ENCODE results near the gene PTPRM.
"Not testable (repeated sequence)": the region's sequence is repeated elsewhere in the genome, so short reads cannot be mapped to it uniquely, and the experiment has no call there.

PTPRM gene

DNA sequence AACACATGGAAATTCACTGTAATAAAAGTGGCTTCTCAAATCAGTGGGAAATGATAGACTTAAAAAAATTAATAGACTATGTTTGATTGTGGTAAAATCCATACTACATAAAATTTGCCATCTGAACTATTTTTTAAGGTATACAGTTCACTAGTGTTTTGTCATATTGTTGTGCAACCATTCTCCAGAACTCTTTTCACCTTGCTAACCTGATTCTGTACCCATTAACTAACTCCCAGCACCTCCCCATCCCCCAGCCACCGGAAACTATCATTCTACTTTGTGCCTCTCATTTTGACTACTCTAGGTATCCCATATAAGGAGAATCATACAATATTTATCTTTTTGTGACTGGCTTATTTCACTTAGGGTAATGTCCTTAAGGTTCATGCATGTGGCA lies 153.3 kb downstream of the PTPRM start:
- H3K27me3 Mint-ChIP-seq, result no peaks in the 10 kb centered on the region
- peaks cover 6% of the 10 kb centered on the region for H3K9me3 Mint-ChIP-seq
- no peak overlapping the region for H3K27ac Mint-ChIP-seq
- CTCF ChIA-PET, result no interaction called here
- no peaks in the 10 kb centered on the region for H3K4me1 Mint-ChIP-seq
- H3K36me3 Mint-ChIP-seq, result no peaks in the 10 kb centered on the region
- DNase-seq, result no peak
- no peak overlapping the region for H3K4me3 Mint-ChIP-seq

DNA sequence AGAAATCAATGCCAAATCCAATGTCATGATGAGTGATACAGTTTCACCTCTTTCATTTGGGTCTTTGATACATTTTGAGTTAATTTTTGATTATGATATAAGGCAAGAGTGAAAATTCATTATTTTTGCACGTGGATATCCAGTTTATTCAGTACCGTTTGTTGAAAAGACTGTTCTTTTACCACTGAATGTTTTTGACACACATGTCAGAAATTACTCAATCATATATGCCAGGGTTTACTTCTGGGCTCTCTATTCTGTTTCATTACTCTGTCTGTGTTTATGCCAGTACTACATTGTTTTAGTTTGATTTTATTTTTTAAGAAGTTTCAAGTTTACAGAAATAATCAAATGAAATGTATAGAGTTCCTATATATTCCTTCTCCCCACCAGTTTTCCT lies 154.4 kb downstream of the PTPRM start:
- DNase-seq, result no peak
- no peaks in the 10 kb centered on the region for H3K4me1 Mint-ChIP-seq
- H3K27me3 Mint-ChIP-seq, result no peaks in the 10 kb centered on the region
- H3K4me3 Mint-ChIP-seq, result no peak overlapping the region
- H3K9me3 Mint-ChIP-seq, result peaks cover 2% of the 10 kb centered on the region
- CTCF ChIA-PET, result no interaction called here
- H3K27ac Mint-ChIP-seq, result no peak overlapping the region
- H3K36me3 Mint-ChIP-seq, result no peaks in the 10 kb centered on the region

DNA sequence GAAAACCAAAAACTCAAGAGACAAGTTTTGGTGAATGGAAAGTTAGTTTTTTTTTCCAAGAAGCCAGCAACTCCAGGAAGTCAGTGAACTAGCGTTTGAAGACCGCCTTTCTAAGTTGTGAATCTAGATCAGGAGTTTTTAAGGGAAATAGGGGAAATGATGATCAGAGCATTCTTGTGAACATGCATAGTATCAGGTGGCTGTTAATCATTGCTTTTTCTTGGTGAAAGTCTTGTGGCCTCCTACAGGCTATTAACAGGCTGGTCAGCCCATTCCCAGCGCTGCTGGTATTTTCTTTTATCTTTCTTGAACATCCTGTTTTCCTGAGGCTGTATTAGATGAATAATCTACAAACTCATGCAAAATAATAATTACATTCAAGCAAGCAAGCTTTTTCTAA lies 155.8 kb downstream of the PTPRM start:
- Mint-ChIP-seq H3K4me3 (no peak overlapping the region), H3K4me1 (no peaks in the 10 kb centered on the region), H3K27me3 (no peaks in the 10 kb centered on the region), H3K27ac (no peak overlapping the region), H3K9me3 (peaks cover 2% of the 10 kb centered on the region), H3K36me3 (no peaks in the 10 kb centered on the region)
- DNase-seq, result no peak
- CTCF ChIA-PET, result no interaction called here

DNA sequence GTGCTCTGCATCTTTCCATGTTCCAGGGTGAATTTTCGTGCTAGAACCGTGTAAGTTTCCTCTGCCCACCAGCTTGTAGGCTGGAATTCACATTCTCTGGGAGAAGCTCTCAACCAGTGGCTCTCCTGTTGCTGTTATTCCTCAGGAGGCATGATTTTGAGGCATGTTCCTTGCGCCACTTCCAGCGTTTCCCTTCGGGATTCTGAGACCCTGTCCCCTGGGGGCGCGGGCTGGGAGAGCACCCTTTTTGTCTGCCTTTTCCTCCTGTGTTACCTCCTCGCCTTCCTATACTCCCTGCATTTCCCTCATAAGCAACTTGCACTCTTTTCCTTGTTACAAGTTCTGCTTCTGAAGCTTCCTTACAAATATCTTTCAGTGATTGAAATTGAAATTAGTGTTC lies 156.4 kb downstream of the PTPRM start:
- Mint-ChIP-seq H3K4me1 (no peaks in the 10 kb centered on the region), H3K36me3 (no peaks in the 10 kb centered on the region), H3K27ac (no peak overlapping the region), H3K9me3 (peaks cover 2% of the 10 kb centered on the region), H3K27me3 (no peaks in the 10 kb centered on the region), H3K4me3 (no peak overlapping the region)
- CTCF ChIA-PET, result no interaction called here
- DNase-seq, result no peak

DNA sequence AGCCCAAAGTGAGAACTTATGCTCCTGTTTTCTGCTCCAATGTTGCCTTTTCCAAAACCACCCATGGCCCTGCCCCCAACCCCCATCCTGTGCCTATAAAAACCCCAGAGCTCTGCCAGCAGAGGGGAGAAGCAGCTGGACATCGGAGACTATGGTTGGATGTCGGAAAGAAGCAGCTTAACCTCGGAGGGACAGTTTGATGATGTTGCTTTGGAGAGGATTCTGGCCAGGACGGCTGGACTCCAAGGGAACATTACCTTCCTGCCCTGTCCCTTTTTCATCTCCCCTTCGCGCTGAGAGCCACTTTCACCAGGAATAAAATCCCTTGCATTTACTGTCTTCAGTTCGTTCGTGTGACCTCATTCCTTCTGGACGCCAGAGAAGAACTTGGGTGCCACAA lies 158.4 kb downstream of the PTPRM start:
- CTCF ChIA-PET, result no interaction called here
- no peak overlapping the region for H3K4me3 Mint-ChIP-seq
- no peak overlapping the region for H3K27ac Mint-ChIP-seq
- no peaks in the 10 kb centered on the region for H3K4me1 Mint-ChIP-seq
- peaks cover 2% of the 10 kb centered on the region for H3K9me3 Mint-ChIP-seq
- H3K27me3 Mint-ChIP-seq, result no peaks in the 10 kb centered on the region
- no peaks in the 10 kb centered on the region for H3K36me3 Mint-ChIP-seq
- no peak for DNase-seq

DNA sequence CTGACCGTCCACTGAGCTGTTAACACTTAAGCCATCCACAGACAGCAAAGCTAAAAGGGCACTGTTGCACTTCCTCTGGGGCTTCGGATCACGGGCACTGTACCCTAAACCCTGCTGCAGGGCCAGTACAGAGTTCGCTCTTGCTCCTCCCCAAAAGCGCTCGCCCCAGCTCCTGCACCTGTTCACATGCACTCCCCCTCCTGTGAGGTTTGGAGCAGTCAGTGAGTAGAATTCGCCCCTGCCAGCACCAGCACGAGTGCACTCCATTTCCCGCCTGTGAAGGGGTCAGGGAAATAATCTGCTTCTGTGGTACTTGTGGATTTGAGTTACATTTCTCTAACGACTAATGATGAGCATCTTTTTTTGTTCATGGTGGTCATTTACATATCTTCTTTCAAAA lies 158.8 kb downstream of the PTPRM start:
- peaks cover 2% of the 10 kb centered on the region for H3K9me3 Mint-ChIP-seq
- DNase-seq, result no peak
- H3K36me3 Mint-ChIP-seq, result no peaks in the 10 kb centered on the region
- H3K4me1 Mint-ChIP-seq, result no peaks in the 10 kb centered on the region
- H3K27ac Mint-ChIP-seq, result no peak overlapping the region
- H3K4me3 Mint-ChIP-seq, result no peak overlapping the region
- H3K27me3 Mint-ChIP-seq, result no peaks in the 10 kb centered on the region
- CTCF ChIA-PET, result no interaction called here

DNA sequence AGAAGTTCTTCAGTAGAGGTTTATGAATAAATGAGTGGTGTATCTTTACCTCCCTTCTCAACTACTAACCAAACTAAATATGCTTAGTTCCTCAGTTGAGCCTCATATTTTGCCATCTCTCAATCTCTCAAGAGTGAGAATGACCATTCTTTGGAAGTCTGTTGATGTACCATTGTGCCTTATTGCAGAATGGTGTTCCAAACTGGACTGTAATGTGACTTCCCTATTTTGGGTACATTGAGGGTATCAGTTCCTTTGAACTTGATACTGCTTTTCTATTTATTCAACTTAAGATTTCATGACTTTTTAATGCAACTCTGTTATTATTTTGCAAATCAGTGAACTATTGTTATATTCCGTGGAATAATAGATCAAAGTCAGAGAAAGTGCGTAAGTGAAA lies 159.4 kb downstream of the PTPRM start:
- no peak for DNase-seq
- Mint-ChIP-seq H3K9me3 (peaks cover 2% of the 10 kb centered on the region), H3K27me3 (no peaks in the 10 kb centered on the region), H3K27ac (no peak overlapping the region), H3K4me3 (no peak overlapping the region), H3K4me1 (no peaks in the 10 kb centered on the region), H3K36me3 (no peaks in the 10 kb centered on the region)
- CTCF ChIA-PET, result no interaction called here

DNA sequence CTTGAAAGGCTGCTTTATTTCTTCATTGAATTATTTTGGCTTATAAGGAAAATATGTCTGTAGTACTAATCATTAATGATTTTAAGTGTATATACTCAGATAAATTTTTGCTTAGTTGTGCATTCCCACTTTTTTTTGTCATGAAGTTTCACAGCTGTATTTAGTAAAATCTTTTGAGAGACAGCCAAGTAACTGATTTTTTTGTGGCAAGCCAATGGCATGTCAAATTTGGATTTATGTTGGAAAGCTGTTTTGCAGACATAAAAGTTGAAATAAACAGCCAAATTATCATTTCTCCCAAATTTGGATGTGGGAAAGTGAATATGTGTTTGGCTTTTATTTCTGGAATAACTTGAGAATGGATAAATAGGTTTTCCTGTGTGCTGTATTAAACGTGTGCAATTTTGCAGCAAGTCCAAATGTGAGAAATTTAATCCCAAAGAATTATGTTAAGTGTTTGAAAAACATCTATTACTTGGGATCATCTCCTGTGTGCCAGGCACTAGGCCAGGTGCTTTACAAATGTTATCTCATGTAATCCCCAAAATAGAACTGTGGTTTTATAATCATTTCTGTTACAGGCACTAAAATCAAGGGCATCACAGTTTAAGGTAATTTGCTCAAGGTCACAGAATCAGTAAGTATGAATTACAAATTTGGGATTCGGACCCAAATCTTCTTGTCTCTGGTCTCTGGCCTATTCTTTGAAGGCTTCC lies 160.4 kb downstream of the PTPRM start:
- peaks cover 2% of the 10 kb centered on the region for H3K9me3 Mint-ChIP-seq
- H3K4me1 Mint-ChIP-seq, result no peaks in the 10 kb centered on the region
- no peak overlapping the region for H3K4me3 Mint-ChIP-seq
- CTCF ChIA-PET, result no interaction called here
- DNase-seq, result no peak
- H3K27ac Mint-ChIP-seq, result no peak overlapping the region
- H3K36me3 Mint-ChIP-seq, result no peaks in the 10 kb centered on the region
- no peaks in the 10 kb centered on the region for H3K27me3 Mint-ChIP-seq

DNA sequence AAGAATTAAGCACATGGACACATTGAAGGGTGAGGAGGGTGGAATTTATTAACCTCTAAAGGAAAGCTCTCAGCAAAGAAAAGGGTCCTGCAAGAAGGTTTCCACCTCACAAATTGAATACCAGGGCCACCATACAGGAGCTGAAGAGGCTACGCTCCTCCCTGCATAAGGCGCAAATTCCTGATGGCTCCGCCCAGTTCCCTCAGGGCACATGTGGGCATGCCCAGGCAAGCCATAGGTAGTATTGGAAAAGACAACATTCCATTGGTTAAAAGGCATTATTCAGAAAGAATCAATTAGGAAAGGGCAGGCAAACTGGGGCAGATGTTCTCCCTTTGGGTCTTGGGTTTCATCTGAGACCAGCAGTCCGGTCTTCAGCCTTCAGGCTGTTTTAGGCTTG lies 161.2 kb downstream of the PTPRM start:
- Mint-ChIP-seq H3K36me3 (no peaks in the 10 kb centered on the region), H3K27ac (no peak overlapping the region), H3K27me3 (no peaks in the 10 kb centered on the region), H3K4me3 (no peak overlapping the region), H3K9me3 (peaks cover 3% of the 10 kb centered on the region), H3K4me1 (no peaks in the 10 kb centered on the region)
- DNase-seq, result no peak
- CTCF ChIA-PET, result interaction anchor here (0.6 kb wide), 1 partner anchor 277 kb away, joined by 3 read pairs; no protein-coding TSS in a partner anchor

DNA sequence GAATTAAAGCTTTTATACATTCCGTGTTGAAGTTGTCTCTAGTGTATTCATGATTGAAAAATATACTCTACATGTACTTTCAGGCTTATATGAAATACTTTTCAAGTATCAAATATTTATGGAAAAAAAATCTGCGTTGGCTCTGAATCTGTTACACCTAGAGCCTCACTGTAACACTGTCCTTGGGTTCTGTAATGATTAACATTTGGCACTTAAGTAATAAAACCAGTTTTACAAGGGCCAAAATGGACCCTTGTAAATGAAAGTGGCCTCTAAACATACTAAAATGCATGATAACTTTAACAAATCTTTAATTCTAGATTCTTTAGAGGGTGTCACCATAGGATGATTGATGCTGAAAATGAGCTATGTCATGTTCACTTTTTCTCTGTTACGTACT lies 162.8 kb downstream of the PTPRM start:
- no peaks in the 10 kb centered on the region for H3K27me3 Mint-ChIP-seq
- CTCF ChIA-PET, result no interaction called here
- DNase-seq, result no peak

DNA sequence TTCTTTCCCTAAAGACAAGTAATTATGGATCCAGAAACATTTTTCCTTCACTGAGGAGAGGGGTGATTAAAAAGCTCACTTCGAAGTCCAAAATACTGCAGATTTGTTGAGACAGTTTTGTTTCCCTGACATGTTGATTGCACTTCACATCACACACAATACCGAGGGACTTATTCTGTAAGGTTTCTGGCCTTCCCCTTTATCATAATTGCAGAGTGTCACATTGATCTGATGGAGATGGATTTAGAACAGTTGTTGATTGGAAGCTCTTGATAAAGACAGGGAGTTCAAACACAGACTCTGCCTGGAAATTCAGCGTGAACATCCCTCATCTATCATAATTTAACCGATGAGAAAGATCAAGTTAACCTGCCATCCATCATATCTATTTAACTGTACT lies 163.6 kb downstream of the PTPRM start:
- H3K9me3 Mint-ChIP-seq, result peaks cover 1% of the 10 kb centered on the region
- no peak overlapping the region for H3K27ac Mint-ChIP-seq
- H3K27me3 Mint-ChIP-seq, result no peaks in the 10 kb centered on the region
- DNase-seq, result no peak
- H3K4me3 Mint-ChIP-seq, result no peak overlapping the region
- H3K4me1 Mint-ChIP-seq, result no peaks in the 10 kb centered on the region
- H3K36me3 Mint-ChIP-seq, result no peaks in the 10 kb centered on the region
- CTCF ChIA-PET, result no interaction called here

More for the DNA sequence above, 162.8 kb downstream of the PTPRM start:
- no peaks in the 10 kb centered on the region for H3K36me3 Mint-ChIP-seq
- no peak overlapping the region for H3K27ac Mint-ChIP-seq
- peaks cover 1% of the 10 kb centered on the region for H3K9me3 Mint-ChIP-seq
- H3K4me1 Mint-ChIP-seq, result no peaks in the 10 kb centered on the region
- H3K4me3 Mint-ChIP-seq, result no peak overlapping the region

DNA sequence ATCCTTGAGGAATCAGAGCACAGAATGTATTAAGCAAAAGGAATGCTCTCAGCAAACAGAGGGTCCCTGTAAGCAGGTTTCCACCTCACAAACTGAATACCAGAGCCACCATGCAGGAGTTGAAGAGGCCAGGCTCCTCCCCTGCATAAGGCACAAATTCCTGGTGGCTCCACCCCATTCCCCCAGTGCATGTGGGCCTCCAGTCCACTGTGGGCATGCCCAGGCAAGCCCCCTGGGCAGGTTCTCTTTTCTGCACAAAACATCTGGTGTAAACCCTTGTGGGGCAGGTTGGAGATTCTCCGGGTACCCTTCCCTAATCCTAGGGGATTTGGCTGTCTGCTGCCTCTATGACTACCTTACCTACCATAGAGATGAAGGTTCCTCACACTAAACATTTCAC lies 166.5 kb downstream of the PTPRM start:
- DNase-seq, result no peak
- Mint-ChIP-seq H3K4me3 (no peak overlapping the region), H3K9me3 (peaks cover 5% of the 10 kb centered on the region), H3K36me3 (no peaks in the 10 kb centered on the region), H3K4me1 (no peaks in the 10 kb centered on the region), H3K27ac (no peak overlapping the region), H3K27me3 (no peaks in the 10 kb centered on the region)
- CTCF ChIA-PET, result no interaction called here

DNA sequence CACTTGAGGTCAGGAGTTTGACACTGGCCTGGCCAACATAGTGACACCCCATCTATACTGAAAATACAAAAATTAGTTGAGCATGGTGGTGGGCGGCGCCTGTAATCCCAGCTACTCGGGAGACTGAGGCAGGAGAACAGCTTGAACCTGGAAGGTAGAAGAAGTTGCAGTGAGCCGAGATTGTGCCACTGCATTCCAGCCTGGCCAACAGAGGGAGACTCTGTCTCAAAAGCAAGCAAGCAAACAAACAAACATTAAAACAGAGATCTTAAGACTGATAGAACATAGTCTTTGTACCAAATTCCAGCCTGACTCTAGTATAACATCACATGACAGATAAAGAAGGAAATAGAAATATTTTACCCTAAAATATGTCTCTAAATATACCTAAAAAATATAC lies 168.1 kb downstream of the PTPRM start:
- H3K4me3 Mint-ChIP-seq, result no peak overlapping the region
- CTCF ChIA-PET, result no interaction called here
- no peak overlapping the region for H3K27ac Mint-ChIP-seq
- no peaks in the 10 kb centered on the region for H3K36me3 Mint-ChIP-seq
- H3K27me3 Mint-ChIP-seq, result no peaks in the 10 kb centered on the region
- no peaks in the 10 kb centered on the region for H3K4me1 Mint-ChIP-seq
- no peak for DNase-seq
- H3K9me3 Mint-ChIP-seq, result peaks cover 5% of the 10 kb centered on the region

DNA sequence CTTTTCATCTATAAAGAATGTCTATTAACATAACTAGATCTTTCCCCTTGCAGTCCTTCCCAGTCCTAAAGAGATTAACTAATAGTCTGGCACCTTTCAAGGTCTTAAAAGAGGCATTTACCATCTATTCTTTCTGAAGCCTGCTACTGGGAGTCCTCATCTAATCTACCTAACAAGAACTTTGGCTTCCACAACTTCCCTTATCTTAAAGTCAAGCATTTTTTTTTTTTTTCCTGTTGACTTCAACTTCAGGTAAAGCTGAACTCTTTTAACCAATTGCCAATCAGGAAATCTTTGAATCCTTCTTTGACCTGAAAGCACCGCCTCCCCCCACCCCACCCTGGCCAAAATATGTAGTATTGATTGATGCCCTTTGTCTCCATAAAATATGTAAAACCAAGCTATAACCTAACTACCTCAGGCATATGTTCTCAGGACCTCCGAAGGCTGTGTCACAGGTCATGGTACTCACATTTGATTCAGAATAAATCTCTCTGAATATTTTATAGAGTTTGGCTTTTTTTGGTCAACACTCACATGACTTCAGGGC lies 168.6 kb downstream of the PTPRM start:
- CTCF ChIA-PET, result no interaction called here

DNA sequence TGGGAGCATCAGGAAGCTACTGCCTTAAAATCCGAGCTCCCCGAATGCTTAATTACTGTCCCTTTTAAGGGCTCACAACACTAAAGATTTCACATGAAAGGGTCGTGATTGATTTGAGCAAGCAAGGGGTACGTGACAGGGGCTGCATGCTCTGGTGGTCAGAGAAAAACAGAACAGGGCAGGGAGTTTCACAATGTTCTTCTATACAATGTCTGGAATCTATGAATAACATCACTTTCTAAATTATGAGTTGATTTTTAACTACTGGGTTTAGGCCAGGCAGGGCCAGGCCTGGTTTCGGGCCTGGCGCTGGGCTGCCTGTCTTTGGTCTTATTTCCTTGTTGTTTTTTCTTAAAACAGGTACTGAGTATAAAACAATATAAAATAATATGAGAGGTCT lies 169.4 kb downstream of the PTPRM start:
- H3K27ac Mint-ChIP-seq, DNase-seq, H3K27me3 Mint-ChIP-seq, H3K9me3 Mint-ChIP-seq, H3K4me1 Mint-ChIP-seq, H3K4me3 Mint-ChIP-seq, H3K36me3 Mint-ChIP-seq, CTCF ChIA-PET: not testable (repeated sequence)

More for the DNA sequence above, 168.6 kb downstream of the PTPRM start:
- no peaks in the 10 kb centered on the region for H3K36me3 Mint-ChIP-seq
- H3K27me3 Mint-ChIP-seq, result no peaks in the 10 kb centered on the region
- H3K27ac Mint-ChIP-seq, result no peak overlapping the region
- DNase-seq, result no peak
- no peak overlapping the region for H3K4me3 Mint-ChIP-seq
- H3K4me1 Mint-ChIP-seq, result no peaks in the 10 kb centered on the region
- peaks cover 5% of the 10 kb centered on the region for H3K9me3 Mint-ChIP-seq

DNA sequence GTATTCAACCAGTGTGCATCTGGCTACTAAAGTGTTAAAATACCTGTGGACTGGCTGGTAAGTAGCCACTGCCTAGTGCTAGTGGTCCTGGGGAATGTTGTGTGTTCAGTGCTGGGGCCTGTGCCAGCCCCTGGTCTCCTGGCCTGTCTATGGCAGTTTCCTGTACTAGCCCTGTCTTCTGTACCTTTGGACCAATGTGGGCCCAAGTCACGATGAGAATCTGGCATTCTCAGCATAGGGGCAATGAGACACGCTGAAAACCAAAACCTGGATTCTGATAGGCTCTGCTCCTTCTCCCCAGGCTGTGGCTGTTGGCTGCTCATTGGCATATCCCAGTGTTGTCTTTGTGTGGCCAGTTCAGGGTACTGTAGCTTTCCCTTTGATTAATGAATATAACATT lies 170.4 kb downstream of the PTPRM start:
- no peak for DNase-seq
- no peak overlapping the region for H3K27ac Mint-ChIP-seq
- CTCF ChIA-PET, result no interaction called here
- no peaks in the 10 kb centered on the region for H3K27me3 Mint-ChIP-seq
- H3K9me3 Mint-ChIP-seq, result peaks cover 5% of the 10 kb centered on the region
- no peaks in the 10 kb centered on the region for H3K36me3 Mint-ChIP-seq
- no peak overlapping the region for H3K4me3 Mint-ChIP-seq
- H3K4me1 Mint-ChIP-seq, result no peaks in the 10 kb centered on the region
